ENCODE data around the gene TSKS.

TSKS gene

GRCh38 chr19:49795615-49796014 lies 32.5 kb upstream of the TSKS start:
- DNase-seq (ENCODE audit: low read depth) = no peak

GRCh38 chr19:49793561-49793840 lies 30.4 kb upstream of the TSKS start:
- no peak for DNase-seq (ENCODE audit: low read depth)

GRCh38 chr19:49792829-49793560 lies 29.9 kb upstream of the TSKS start:
- no peak for DNase-seq (ENCODE audit: low read depth)

- no peak for DNase-seq (ENCODE audit: low read depth)
These were observed 28.8 kb upstream of the TSKS start for GRCh38 chr19:49791776-49792445.

GRCh38 chr19:49790866-49791265 lies 27.8 kb upstream of the TSKS start:
- no peak for DNase-seq (ENCODE audit: low read depth)

- DNase-seq (ENCODE audit: low read depth) = no peak
These were observed 25.8 kb upstream of the TSKS start for GRCh38 chr19:49788857-49789256.

- no peak for DNase-seq (ENCODE audit: low read depth)
These were observed 24.6 kb upstream of the TSKS start for GRCh38 chr19:49787746-49788145.

- DNase-seq (ENCODE audit: low read depth) = no peak
These were observed 23.3 kb upstream of the TSKS start for GRCh38 chr19:49786376-49786820.

GRCh38 chr19:49782515-49782914 lies 19.4 kb upstream of the TSKS start:
- DNase-seq (ENCODE audit: low read depth) = no peak

- no peak for DNase-seq (ENCODE audit: low read depth)
These were observed 18.3 kb upstream of the TSKS start for GRCh38 chr19:49781394-49781793.

- no peak for DNase-seq (ENCODE audit: low read depth)
These were observed 17.8 kb upstream of the TSKS start for GRCh38 chr19:49780861-49781260.

GRCh38 chr19:49779731-49780555 lies 16.8 kb upstream of the TSKS start:
- DNase-seq (ENCODE audit: low read depth) = no peak

GRCh38 chr19:49776371-49776764 lies 13.3 kb upstream of the TSKS start:
- DNase-seq (ENCODE audit: low read depth) = no peak

GRCh38 chr19:49775742-49776370 lies 12.8 kb upstream of the TSKS start:
- no peak for DNase-seq (ENCODE audit: low read depth)

GRCh38 chr19:49774969-49775368 lies 11.9 kb upstream of the TSKS start:
- no peak for DNase-seq (ENCODE audit: low read depth)

- DNase-seq (ENCODE audit: low read depth) = no peak
These were observed 10.7 kb upstream of the TSKS start for GRCh38 chr19:49773663-49774350.

- DNase-seq (ENCODE audit: low read depth) = no peak
These were observed 9.8 kb upstream of the TSKS start for GRCh38 chr19:49772850-49773432.

GRCh38 chr19:49771674-49772139 lies 8.6 kb upstream of the TSKS start:
- DNase-seq (ENCODE audit: low read depth) = no peak

- no peak for DNase-seq (ENCODE audit: low read depth)
These were observed 7.4 kb upstream of the TSKS start for GRCh38 chr19:49770529-49770928.

- no peak for DNase-seq (ENCODE audit: low read depth)
These were observed 5.0 kb upstream of the TSKS start for GRCh38 chr19:49767967-49768581.

- no peak for DNase-seq (ENCODE audit: low read depth)
These were observed 4.3 kb upstream of the TSKS start for GRCh38 chr19:49767381-49767780.

All from stimulated activated CD8-positive, alpha-beta memory T cell treated with anti-CD3 and anti-CD28 coated beads, Interleukin-12 subunit alpha, Interleukin-12 subunit beta, amount 100 ng/mL, for 4 hours (primary cell).